Spinal cord (tissue), 10 donors: ENCODE data around the gene ATG4C. TPM values are rescaled to one million over a fixed set of nuclear protein-coding genes. Genes with fewer than 3 reads are reported as not detected.

Source experiments
- DNase-seq, 6 donors: peaks; one replicate each; pipeline versions ENCODE4 v3.0.0 to v3.0.0-alpha.2; 2013 to 2015; ENCODE audit warnings: low spot score in 6 of 6, low read depth in 4 of 6
- H3K27ac ChIP-seq: one replicate; pipeline ENCODE4 v1.5.1; 2013; ENCODE audit warnings: low read depth, low read length, control low read depth
- H3K27me3 ChIP-seq: one replicate; pipeline ENCODE4 v1.6.1; 2013; ENCODE audit warnings: low read length; ENCODE audit not compliant: control insufficient read depth, insufficient read depth
- H3K36me3 ChIP-seq: one replicate; pipeline ENCODE4 v1.6.1; 2013; ENCODE audit warnings: low read length; ENCODE audit not compliant: control insufficient read depth, insufficient read depth
- H3K4me1 ChIP-seq: one replicate; pipeline ENCODE4 v1.6.1; 2013; ENCODE audit warnings: low read length; ENCODE audit not compliant: control insufficient read depth, insufficient read depth
- H3K4me3 ChIP-seq: one replicate; pipeline ENCODE4 v1.5.1; 2013; ENCODE audit warnings: low read depth, low read length, control low read depth
- H3K9me3 ChIP-seq: one replicate; pipeline ENCODE4 v1.6.1; 2013; ENCODE audit warnings: low read length; ENCODE audit not compliant: control insufficient read depth, insufficient read depth
- WGBS: methylation state at CpG from one replicate; pipeline ENCODE4 v1.1.5; 2013; ENCODE audit warnings: missing lambda C conversion rate; ENCODE audit not compliant: insufficient coverage; 5-methylcytosine and 5-hydroxymethylcytosine counted together
- polyA plus RNA-seq, 2 donors: library from polyadenylated mRNA; unstranded; fragments of 120-200 nt; gene quantifications; one replicate each; pipeline ENCODE4 v1.2.1, GENCODE V29; 2013; ENCODE audit not compliant: insufficient read length in 2 of 2
- total RNA-seq, 2 donors: library from RNA; depleted of rRNA in 1 of 2; stranded (reverse); fragments of 120-200 nt in 1 of 2; fragments of >200 nt in 1 of 2; gene quantifications; one replicate each; pipeline versions ENCODE4 v1.2.3 to v1.2.4, GENCODE V29; 2013 to 2014
- donor health status: healthy.

The ATG4C gene
- total and polyA plus RNA-seq, 4 donors: 12.1 to 27.3 (median 14.3) TPM

- no peak overlapping the region for H3K4me3 ChIP-seq
- H3K36me3 ChIP-seq: no peaks in the 10 kb centered on the region
- no peaks in the 10 kb centered on the region for H3K4me1 ChIP-seq
- H3K27ac ChIP-seq: peak overlapping the region; percentile 53
- peaks cover 9% of the 10 kb centered on the region for H3K27me3 ChIP-seq
- peaks cover 4% of the 10 kb centered on the region for H3K9me3 ChIP-seq
- WGBS: no CpG with 5 or more reads among the region's 3 CpGs
- peak in 2 of 6 donors; percentile 28 to 43 for DNase-seq
Measured at GRCh38 chr1:62875676-62876075, 91.7 kb downstream of the ATG4C start.

GRCh38 chr1:62876535-62876934, 92.6 kb downstream of the ATG4C start:
- DNase-seq: peak in 1 of 6 donors; percentile 75
- H3K27ac ChIP-seq: no peak overlapping the region

GRCh38 chr1:62877579-62877978, 93.6 kb downstream of the ATG4C start:
- H3K27ac ChIP-seq: no peak overlapping the region
- WGBS: no CpG with 5 or more reads among the region's 2 CpGs
- peaks cover 4% of the 10 kb centered on the region for H3K9me3 ChIP-seq
- DNase-seq: no peak
- H3K4me3 ChIP-seq: no peak overlapping the region
- H3K27me3 ChIP-seq: peaks cover 11% of the 10 kb centered on the region
- H3K4me1 ChIP-seq: no peaks in the 10 kb centered on the region
- H3K36me3 ChIP-seq: no peaks in the 10 kb centered on the region

More at GRCh38 chr1:62876535-62876934, 92.6 kb downstream of the ATG4C start:
- no peaks in the 10 kb centered on the region for H3K4me1 ChIP-seq
- WGBS: 60% methylated on average over 1 of the region's 3 CpGs
- H3K27me3 ChIP-seq: peaks cover 11% of the 10 kb centered on the region
- peaks cover 4% of the 10 kb centered on the region for H3K9me3 ChIP-seq
- H3K36me3 ChIP-seq: no peaks in the 10 kb centered on the region
- no peak overlapping the region for H3K4me3 ChIP-seq

DNA sequence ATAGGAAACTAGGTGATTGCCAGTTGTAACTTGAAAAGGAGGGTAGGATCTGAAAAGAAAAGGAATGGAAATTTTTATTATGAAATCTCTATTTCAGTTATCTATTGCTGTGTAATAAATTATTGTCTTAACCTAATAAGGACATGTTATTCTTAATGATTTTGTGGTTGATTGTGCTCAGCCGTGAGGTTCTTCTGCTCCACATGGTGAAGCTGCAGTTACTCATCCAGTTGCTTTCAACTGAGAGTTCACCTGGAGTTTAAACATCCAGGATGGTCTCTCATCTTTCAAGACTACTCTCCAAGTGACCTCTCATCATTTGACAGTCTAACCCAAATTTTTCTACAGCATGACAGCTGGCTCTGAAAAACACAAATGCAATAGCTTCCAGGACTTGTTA, 96.0 kb downstream of the ATG4C start:
- WGBS: 100% methylated on average over 1 of the region's 1 CpG
- H3K4me1 ChIP-seq: no peaks in the 10 kb centered on the region

DNA sequence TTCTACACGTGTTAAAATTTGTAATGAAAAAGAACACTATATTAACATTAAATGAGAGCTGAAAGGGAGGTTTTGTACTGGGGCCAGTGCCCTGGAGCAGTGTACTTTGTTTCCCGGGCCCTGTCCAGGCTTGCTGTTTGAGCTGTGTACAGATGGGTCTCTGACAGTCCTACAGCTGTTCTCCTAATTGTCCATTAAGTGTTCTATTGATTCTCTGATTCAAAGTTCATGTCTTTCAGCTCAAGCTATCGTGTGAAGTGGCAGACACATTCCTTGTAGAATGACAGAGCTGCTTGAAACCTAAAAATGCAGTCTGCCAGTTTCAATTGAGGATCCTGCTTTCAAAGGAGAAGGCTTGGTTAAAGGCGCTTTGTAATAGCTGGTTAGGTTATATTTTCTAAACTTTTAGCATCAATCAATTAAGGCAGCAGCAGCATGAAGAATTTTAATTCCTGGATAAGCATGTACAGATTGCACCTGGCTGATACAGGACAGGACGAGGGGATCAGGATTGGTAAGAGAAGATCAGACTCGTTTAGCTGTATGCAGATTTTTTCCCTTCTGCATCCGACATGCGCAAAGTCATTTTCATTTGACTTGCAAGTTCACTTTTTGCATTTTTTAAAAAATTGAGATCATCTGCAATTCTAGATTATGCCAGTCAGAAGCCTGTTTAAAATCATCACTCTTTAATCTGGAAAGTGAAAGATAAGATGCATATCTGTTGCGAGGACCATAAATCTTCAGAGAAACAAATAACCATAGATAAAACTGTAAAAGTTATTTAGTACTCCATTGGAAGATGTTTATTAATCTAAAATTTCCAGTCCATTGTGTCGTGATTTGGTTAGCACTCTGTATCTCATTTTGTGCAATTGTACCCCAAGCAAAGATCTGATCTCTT, 98.5 kb downstream of the ATG4C start:
- Histone ChIP-seq H3K27ac (peak overlapping the region; percentile 43), H3K27me3 (peaks cover 21% of the 10 kb centered on the region), H3K4me3 (no peak overlapping the region), H3K9me3 (peaks cover 4% of the 10 kb centered on the region), H3K36me3 (no peaks in the 10 kb centered on the region), H3K4me1 (no peaks in the 10 kb centered on the region)
- peak in 2 of 6 donors; percentile 68 to 73 for DNase-seq
- WGBS: 35% methylated on average over 4 of the region's 10 CpGs

More for the DNA sequence above, 96.0 kb downstream of the ATG4C start:
- H3K4me3 ChIP-seq: no peak overlapping the region
- no peak overlapping the region for H3K27ac ChIP-seq
- H3K9me3 ChIP-seq: peaks cover 4% of the 10 kb centered on the region
- no peaks in the 10 kb centered on the region for H3K36me3 ChIP-seq
- peaks cover 9% of the 10 kb centered on the region for H3K27me3 ChIP-seq
- no peak for DNase-seq

GRCh38 chr1:62884156-62884740, 100.3 kb downstream of the ATG4C start:
- no peak for DNase-seq
- peaks cover 4% of the 10 kb centered on the region for H3K9me3 ChIP-seq
- no peaks in the 10 kb centered on the region for H3K36me3 ChIP-seq
- H3K27ac ChIP-seq: no peak overlapping the region
- H3K4me1 ChIP-seq: no peaks in the 10 kb centered on the region
- no peak overlapping the region for H3K4me3 ChIP-seq
- H3K27me3 ChIP-seq: peaks cover 19% of the 10 kb centered on the region

DNA sequence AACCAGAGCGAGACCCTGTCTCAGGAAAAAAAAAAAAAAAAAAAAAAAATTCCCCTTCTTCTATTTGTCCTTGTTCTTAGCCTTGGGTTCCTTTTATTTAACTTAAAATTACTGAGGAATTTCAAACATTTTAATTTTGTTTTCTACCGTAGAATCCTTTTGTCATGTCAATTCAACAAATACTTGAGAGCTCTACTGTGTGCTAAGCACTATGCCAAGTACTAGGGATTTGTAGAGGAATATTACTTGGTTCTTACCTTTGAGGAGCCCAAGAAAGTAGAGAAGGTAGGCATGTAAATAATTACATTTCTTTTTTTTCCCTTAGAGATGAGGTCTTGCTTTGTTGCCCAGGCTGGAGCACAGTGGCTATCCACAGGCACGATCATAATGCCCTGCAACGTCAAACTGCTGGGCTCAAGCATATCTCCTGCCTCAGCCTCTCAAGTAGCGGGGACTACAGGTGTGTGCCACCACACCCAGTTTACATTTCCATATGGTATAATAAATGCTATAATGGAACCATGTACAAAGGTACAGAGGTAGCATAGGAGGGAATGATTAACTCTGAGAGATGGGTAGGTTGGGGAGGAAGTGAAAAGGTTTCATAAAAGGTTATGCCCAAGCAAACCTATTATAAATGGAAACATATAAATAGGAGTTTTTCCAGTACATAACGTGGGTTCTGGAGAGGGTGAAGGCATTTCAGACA, 104.0 kb downstream of the ATG4C start:
- WGBS: 100% methylated on average over 2 of the region's 6 CpGs
- H3K27me3 ChIP-seq: peaks cover 14% of the 10 kb centered on the region
- H3K4me3 ChIP-seq: no peak overlapping the region
- DNase-seq: no peak
- no peaks in the 10 kb centered on the region for H3K4me1 ChIP-seq
- no peak overlapping the region for H3K27ac ChIP-seq
- no peaks in the 10 kb centered on the region for H3K36me3 ChIP-seq
- no peaks in the 10 kb centered on the region for H3K9me3 ChIP-seq

DNA sequence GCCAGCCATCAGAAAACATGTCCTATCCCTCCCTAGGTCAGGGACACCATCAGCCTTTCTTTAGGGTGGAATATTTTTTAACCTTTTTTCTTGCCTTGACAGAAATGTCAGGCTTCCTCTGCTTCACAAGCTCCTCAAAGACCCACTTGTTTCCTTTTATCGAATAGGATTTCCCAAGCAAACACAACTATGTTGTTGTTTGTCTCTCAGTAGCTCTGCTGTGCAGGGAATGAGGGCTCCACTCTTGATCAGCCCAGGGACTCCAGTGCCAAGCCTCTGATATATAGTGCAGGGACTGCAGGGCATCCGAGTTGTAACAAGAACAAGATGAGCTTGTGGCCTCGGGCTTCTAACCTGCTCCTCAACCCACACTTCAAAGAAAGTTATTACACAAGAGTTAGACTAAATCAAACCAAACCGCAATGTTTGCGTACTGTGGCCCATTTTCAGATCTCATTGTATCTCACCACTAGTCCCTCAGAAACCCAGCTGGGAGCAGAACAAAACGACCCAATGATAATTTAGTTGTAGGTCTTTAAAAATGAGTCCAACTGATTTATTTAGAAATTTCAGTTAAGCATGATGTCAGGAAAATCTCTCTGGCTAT, 108.1 kb downstream of the ATG4C start:
- Histone ChIP-seq H3K4me1 (no peaks in the 10 kb centered on the region), H3K27ac (peak overlapping the region; percentile 29), H3K9me3 (no peaks in the 10 kb centered on the region), H3K27me3 (peaks cover 3% of the 10 kb centered on the region), H3K36me3 (no peaks in the 10 kb centered on the region), H3K4me3 (no peak overlapping the region)
- 47% methylated on average over 4 of the region's 6 CpGs for WGBS
- DNase-seq: peak in 1 of 6 donors; percentile 30

DNA sequence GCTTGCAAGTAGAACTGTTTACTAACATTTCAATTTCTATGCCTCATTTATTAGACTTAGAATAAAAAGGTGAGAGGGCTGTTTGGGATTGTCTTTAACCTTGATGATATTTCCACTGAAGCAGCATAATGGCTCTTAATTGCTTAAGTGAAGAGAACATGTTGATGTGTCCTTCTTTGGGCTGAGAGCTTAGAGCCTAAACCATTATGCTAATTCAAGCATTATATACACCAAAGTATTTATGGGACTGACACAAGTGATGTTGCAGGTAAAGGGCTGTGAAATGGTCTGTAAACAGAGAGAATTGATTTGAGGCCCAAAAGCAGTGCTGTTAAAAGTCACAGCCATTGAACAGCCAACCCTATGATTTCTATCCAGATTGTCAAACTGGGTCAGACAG, 113.9 kb downstream of the ATG4C start:
- Histone ChIP-seq H3K9me3 (no peaks in the 10 kb centered on the region), H3K36me3 (no peaks in the 10 kb centered on the region), H3K4me1 (no peaks in the 10 kb centered on the region), H3K27ac (no peak overlapping the region), H3K4me3 (no peak overlapping the region), H3K27me3 (peaks cover 4% of the 10 kb centered on the region)
- peak in 1 of 6 donors; percentile 34 for DNase-seq
